ENCODE results near the gene TERT.

TERT gene

DNA sequence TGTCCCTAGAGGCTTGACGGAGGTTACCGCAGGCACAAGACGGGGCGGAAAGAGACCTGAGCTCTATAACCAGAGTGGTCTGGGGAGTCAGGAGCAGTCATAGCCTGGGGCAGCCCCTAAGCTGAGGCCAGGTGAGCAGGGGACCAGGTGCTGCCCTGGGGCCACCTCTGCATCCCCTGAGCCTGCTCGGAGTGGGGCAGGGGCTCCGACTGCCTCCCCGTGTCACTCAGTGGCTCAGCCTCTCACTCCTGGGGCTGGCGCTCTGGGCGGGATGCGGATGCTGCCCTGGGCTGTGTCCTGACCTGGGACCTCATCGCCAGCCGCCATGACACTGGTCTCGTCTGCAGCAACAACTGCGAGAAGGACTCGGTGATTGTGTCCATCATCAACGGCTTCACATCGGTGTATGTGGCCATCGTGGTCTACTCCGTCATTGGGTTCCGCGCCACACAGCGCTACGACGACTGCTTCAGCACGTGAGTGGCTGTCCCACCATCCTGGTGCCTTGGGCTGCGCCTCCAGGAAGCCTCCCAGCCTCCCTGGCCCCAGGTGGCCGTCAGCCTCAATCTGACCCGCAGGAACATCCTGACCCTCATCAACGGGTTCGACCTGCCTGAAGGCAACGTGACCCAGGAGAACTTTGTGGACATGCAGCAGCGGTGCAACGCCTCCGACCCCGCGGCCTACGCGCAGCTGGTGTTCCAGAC lies 78.5 kb downstream of the TERT start:
- Histone ChIP-seq H3K27me3 (peaks cover 0 to 18% of the 10 kb centered on the region in 2 donors), H3K4me3 (no peak overlapping the region), H3K4me1 (no peaks in the 10 kb centered on the region), H3K9me3 (no peaks in the 10 kb centered on the region), H3K27ac (no peak overlapping the region), H3K36me3 (no peaks in the 10 kb centered on the region)
- TF ChIP-seq, protein P1, sequence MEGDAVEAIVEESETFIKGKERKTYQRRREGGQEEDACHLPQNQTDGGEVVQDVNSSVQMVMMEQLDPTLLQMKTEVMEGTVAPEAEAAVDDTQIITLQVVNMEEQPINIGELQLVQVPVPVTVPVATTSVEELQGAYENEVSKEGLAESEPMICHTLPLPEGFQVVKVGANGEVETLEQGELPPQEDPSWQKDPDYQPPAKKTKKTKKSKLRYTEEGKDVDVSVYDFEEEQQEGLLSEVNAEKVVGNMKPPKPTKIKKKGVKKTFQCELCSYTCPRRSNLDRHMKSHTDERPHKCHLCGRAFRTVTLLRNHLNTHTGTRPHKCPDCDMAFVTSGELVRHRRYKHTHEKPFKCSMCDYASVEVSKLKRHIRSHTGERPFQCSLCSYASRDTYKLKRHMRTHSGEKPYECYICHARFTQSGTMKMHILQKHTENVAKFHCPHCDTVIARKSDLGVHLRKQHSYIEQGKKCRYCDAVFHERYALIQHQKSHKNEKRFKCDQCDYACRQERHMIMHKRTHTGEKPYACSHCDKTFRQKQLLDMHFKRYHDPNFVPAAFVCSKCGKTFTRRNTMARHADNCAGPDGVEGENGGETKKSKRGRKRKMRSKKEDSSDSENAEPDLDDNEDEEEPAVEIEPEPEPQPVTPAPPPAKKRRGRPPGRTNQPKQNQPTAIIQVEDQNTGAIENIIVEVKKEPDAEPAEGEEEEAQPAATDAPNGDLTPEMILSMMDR (IDR thresholded peaks at IDR 0.05): no peak
- intact Hi-C loops (cut with DNase I; ENCODE audit: low total_unique reads): loop anchor here (5.0 kb wide), 1 partner anchor 649 kb away; no protein-coding TSS in a partner anchor
- DNase-seq: no peak

GRCh38 chr5:1215320-1216096 lies 79.4 kb downstream of the TERT start:
- Histone ChIP-seq H3K9me3 (no peaks in the 10 kb centered on the region), H3K27me3 (peaks cover 0 to 22% of the 10 kb centered on the region in 2 donors), H3K27ac (no peak overlapping the region), H3K4me3 (no peak overlapping the region), H3K36me3 (no peaks in the 10 kb centered on the region), H3K4me1 (no peaks in the 10 kb centered on the region)
- TF ChIP-seq, protein P1 (IDR thresholded peaks at IDR 0.05): no peak
- intact Hi-C loops (cut with DNase I; ENCODE audit: low total_unique reads): loop anchor here (5.0 kb wide), 1 partner anchor 648 kb away; no protein-coding TSS in a partner anchor
- no peak for DNase-seq

GRCh38 chr5:1214936-1215220 lies 80.0 kb downstream of the TERT start:
- no peak for DNase-seq
- no peak overlapping the region for H3K27ac ChIP-seq
- intact Hi-C loops (cut with DNase I; ENCODE audit: low total_unique reads): loop anchor here (5.0 kb wide), 1 partner anchor 648 kb away; no protein-coding TSS in a partner anchor
- H3K4me1 ChIP-seq: no peaks in the 10 kb centered on the region
- TF ChIP-seq, protein P1 (IDR thresholded peaks at IDR 0.05): no peak
- peaks cover 0 to 22% of the 10 kb centered on the region in 2 donors for H3K27me3 ChIP-seq
- H3K4me3 ChIP-seq: no peak overlapping the region
- H3K36me3 ChIP-seq: no peaks in the 10 kb centered on the region
- H3K9me3 ChIP-seq: no peaks in the 10 kb centered on the region

GRCh38 chr5:1214163-1214935 lies 80.5 kb downstream of the TERT start:
- TF ChIP-seq, protein P1 (IDR thresholded peaks at IDR 0.05): no peak
- intact Hi-C loops (cut with DNase I; ENCODE audit: low total_unique reads): no loop called here
- H3K27ac ChIP-seq: no peak overlapping the region
- no peaks in the 10 kb centered on the region for H3K9me3 ChIP-seq
- H3K27me3 ChIP-seq: peaks cover 0 to 21% of the 10 kb centered on the region in 2 donors
- H3K4me3 ChIP-seq: no peak overlapping the region
- DNase-seq: no peak
- no peaks in the 10 kb centered on the region for H3K4me1 ChIP-seq
- no peaks in the 10 kb centered on the region for H3K36me3 ChIP-seq

GRCh38 chr5:1213508-1214162 lies 81.2 kb downstream of the TERT start:
- H3K27me3 ChIP-seq: peaks cover 0 to 20% of the 10 kb centered on the region in 2 donors

More at GRCh38 chr5:1213508-1214162, 81.2 kb downstream of the TERT start:
- DNase-seq: no peak
- no peaks in the 10 kb centered on the region for H3K4me1 ChIP-seq
- intact Hi-C loops (cut with DNase I; ENCODE audit: low total_unique reads): no loop called here
- no peaks in the 10 kb centered on the region for H3K9me3 ChIP-seq
- no peak overlapping the region for H3K4me3 ChIP-seq
- TF ChIP-seq, protein P1 (IDR thresholded peaks at IDR 0.05): no peak
- H3K27ac ChIP-seq: no peak overlapping the region
- H3K36me3 ChIP-seq: no peaks in the 10 kb centered on the region
